HG03280 (cell line): Measurements from ENCODE around the gene CDKAL1.
"Not testable (repeated sequence)": the region's sequence is repeated elsewhere in the genome, so short reads cannot be mapped to it uniquely, and the experiment has no call there.

ENCODE experiments used
- ATAC-seq: cut with Tn5 transposase; IDR thresholded peaks from one replicate; pipeline ENCODE4 v1.9.1; 2021; ENCODE audit warnings: mild to moderate bottlenecking, moderate library complexity; ENCODE audit not compliant: unreplicated experiment

The CDKAL1 gene

GRCh38 chr6:21219856-21220255 is 685.6 kb downstream of the CDKAL1 start:
- ATAC-seq, result no peak

GRCh38 chr6:21220271-21220987 is 686.2 kb downstream of the CDKAL1 start:
- ATAC-seq, result no peak

- no peak for ATAC-seq
Observed at GRCh38 chr6:21222656-21223055, 688.4 kb downstream of the CDKAL1 start.

- no peak for ATAC-seq
Observed at GRCh38 chr6:21225912-21226311, 691.7 kb downstream of the CDKAL1 start.

- no peak for ATAC-seq
Observed at GRCh38 chr6:21227486-21227885, 693.2 kb downstream of the CDKAL1 start.

- no peak for ATAC-seq
Observed at GRCh38 chr6:21228411-21228810, 694.2 kb downstream of the CDKAL1 start.

GRCh38 chr6:21228876-21229460 is 694.7 kb downstream of the CDKAL1 start:
- ATAC-seq, result no peak

GRCh38 chr6:21230536-21230935 is 696.3 kb downstream of the CDKAL1 start:
- ATAC-seq, result no peak

- no peak for ATAC-seq
Observed at GRCh38 chr6:21235162-21235561, 700.9 kb downstream of the CDKAL1 start.

- ATAC-seq, result no peak
Observed at GRCh38 chr6:21238208-21238607, 704.0 kb downstream of the CDKAL1 start.

- ATAC-seq, result no peak
Observed at GRCh38 chr6:21240709-21241108, 706.5 kb downstream of the CDKAL1 start.

GRCh38 chr6:21241231-21242130 is 707.2 kb downstream of the CDKAL1 start:
- ATAC-seq, result no peak

GRCh38 chr6:21244897-21245470 is 710.7 kb downstream of the CDKAL1 start:
- no peak for ATAC-seq

GRCh38 chr6:21245488-21245887 is 711.2 kb downstream of the CDKAL1 start:
- no peak for ATAC-seq

- ATAC-seq, result no peak
Observed at GRCh38 chr6:21246075-21246474, 711.8 kb downstream of the CDKAL1 start.

- ATAC-seq, result not testable (repeated sequence)
Observed at GRCh38 chr6:21254460-21254859, 720.2 kb downstream of the CDKAL1 start.

GRCh38 chr6:21256197-21256596 is 721.9 kb downstream of the CDKAL1 start:
- ATAC-seq, result no peak

- ATAC-seq, result no peak
Observed at GRCh38 chr6:21257125-21257524, 722.9 kb downstream of the CDKAL1 start.

GRCh38 chr6:21258665-21259064 is 724.4 kb downstream of the CDKAL1 start:
- ATAC-seq, result no peak

- no peak for ATAC-seq
Observed at GRCh38 chr6:21259660-21260059, 725.4 kb downstream of the CDKAL1 start.

GRCh38 chr6:21262504-21262903 is 728.2 kb downstream of the CDKAL1 start:
- no peak for ATAC-seq
